CD4-positive, alpha-beta T cell treated with Interleukin-17A for 4 hours (primary cell): Measurements from ENCODE around the gene POLD3.

Source experiments
- DNase-seq: peaks from one replicate; pipeline ENCODE4 v3.0.0-alpha.2; 2020; ENCODE audit warnings: mixed read lengths

POLD3 gene, protein sequence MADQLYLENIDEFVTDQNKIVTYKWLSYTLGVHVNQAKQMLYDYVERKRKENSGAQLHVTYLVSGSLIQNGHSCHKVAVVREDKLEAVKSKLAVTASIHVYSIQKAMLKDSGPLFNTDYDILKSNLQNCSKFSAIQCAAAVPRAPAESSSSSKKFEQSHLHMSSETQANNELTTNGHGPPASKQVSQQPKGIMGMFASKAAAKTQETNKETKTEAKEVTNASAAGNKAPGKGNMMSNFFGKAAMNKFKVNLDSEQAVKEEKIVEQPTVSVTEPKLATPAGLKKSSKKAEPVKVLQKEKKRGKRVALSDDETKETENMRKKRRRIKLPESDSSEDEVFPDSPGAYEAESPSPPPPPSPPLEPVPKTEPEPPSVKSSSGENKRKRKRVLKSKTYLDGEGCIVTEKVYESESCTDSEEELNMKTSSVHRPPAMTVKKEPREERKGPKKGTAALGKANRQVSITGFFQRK

DNA sequence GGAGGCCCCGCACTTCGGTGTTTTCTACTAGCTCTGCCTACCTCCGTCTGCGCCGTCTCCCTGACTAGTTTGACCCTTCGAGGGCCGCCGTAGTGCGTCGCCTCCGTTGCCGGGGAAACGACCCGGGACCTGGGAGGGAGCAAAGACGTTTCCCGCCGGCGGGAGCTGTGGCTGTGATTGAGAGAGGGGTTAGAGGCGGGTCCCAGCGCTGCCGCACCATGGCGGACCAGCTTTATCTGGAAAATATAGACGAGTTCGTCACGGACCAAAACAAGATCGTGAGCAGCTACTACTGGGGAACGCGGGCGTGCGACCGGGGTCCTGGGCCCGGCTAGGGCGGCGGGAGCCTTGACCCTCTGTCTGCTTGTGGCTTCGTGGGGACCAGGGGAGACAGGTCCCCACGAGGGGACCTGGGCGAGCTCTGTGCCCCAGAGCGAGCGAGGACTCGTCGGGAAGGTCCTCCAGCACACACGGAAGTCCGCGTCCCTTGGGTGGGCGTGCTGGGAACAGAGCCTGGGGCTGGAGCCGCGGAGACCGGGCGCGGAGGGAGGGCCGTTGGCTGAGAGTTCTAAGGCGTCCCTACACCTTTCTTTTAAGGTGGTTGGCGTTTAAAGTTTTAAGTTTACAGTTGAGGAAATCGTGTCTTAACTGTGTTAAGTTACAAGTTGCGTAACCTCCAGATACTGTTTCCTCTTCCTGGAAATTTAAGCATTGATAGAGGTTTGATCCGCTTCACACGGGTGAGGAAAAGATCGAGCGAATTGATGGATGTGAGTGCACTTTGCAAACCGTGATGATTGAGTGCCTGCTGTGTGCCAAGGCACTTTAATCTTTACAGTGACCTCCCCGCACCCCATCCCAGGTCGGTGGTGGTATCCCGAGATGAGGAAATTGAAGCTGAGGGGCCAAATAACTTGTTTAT, at the start of gene POLD3:
TSS of gene POLD3 (plus strand) at position 142 of the 922 bp plus-strand sequence. CDS start at position 219, 77 bp downstream.
- peak; percentile 96 for DNase-seq

DNA sequence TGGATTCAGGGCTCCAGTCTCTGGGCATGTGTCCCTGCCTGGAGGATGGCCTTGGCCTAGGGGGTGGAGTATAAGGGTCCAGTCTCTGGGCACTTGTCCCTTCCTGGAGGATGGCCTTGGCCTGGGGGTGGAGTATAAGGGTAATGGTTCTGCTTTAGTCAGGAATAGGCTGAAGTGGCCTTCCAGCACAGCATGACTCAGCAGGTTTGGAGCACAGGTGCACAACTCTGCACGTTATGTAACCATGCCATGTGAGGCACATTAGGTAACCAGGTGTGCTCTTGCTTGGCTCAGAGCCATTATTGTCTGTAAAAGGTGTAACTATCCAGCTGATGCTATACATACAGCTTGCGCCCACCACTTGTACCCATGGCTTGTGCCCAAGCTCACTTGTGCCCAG, 48.4 kb upstream of the POLD3 start:
- no peak for DNase-seq

DNA sequence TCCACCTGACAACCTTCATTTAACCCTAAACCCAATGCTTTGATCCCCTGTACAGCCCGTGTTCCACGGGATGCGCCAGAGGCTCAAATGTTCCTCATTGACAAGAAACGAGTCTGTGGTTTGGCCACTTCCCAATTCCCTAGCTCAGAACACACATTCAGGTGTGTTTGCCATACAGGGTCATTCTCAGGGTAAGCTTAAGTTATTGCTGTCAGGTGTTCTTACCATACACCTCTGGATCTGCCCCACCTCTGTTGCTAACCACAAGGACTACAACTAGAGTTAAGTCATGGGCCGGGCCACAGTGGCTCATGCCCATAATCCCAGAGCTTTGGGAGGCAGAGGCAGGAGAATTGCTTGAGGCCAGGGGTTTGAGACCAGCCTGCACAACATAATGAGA, 45.6 kb upstream of the POLD3 start:
- no peak for DNase-seq

DNA sequence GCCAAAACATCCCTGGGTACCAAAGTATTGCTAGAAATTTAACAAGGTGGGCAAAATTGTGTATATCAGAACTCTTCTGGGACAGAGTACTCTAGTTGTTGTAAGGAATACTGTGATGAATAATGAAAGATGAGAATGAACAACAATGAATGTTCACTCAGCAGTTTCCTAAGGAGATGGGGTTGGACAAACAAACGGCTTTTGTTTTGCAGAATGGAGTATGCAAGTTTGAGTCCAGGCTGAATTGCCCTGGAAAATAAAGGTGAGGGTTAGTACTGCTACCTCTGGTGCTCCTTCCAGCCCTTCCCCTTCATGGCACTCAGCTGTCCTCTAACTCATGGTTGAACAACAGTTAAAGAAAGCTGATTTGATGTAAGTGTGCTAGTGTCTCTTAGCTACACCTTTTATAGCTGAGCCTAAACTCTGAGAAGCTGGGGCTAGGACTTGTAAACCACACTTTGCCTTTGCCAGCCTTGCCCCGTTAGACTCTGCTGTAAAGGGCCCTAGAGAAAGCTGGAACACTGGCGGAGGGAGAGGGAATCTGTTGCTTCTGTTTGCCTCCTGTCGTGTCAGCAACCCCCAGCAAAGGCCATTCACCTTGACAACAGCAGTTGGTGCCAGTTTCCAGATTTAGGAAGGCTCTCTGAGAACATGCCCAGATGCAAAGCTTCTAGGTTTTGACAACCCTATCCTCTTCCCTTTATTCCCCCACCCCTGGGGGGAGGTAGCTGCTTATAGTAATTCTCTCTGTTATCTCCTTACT, 41.2 kb upstream of the POLD3 start:
- DNase-seq = no peak

DNA sequence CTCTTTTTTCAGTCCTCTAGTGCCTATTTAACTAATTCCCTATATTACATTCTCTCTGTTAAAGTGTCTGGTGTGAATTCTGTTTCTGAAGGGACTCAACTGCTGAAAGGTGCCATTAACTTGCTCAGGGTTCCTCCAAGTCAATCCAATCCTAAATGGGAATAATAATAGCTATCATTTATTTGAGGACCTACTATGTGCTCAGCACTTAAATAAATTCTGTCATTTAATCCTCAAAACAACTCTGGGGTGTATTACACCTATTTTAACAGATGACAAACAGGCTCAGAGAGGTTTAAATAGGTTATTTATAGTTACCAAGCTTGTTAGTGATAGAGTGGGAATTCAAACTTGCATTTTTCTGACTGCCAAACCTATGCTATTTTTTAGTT, 40.6 kb upstream of the POLD3 start:
- DNase-seq = no peak

DNA sequence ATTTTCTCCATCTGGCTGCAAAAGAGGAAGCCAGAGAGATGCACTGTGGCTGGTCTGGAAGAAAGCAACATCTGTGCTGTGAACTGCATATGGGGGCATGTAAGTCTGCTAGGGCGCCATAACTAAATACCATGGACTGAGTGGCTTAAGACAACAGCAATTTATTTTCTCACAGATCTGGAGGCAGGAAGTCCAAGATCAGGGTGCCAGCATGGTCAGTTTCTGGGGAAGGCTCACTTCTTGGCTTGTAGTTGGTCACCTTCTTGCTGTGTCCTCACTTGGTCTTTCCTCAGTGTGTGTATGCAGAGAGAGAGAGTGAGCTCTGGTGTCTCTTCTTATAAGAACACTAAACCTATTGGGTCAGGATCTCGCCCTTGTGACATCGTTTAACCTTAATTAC, 34.9 kb upstream of the POLD3 start:
- DNase-seq = no peak

DNA sequence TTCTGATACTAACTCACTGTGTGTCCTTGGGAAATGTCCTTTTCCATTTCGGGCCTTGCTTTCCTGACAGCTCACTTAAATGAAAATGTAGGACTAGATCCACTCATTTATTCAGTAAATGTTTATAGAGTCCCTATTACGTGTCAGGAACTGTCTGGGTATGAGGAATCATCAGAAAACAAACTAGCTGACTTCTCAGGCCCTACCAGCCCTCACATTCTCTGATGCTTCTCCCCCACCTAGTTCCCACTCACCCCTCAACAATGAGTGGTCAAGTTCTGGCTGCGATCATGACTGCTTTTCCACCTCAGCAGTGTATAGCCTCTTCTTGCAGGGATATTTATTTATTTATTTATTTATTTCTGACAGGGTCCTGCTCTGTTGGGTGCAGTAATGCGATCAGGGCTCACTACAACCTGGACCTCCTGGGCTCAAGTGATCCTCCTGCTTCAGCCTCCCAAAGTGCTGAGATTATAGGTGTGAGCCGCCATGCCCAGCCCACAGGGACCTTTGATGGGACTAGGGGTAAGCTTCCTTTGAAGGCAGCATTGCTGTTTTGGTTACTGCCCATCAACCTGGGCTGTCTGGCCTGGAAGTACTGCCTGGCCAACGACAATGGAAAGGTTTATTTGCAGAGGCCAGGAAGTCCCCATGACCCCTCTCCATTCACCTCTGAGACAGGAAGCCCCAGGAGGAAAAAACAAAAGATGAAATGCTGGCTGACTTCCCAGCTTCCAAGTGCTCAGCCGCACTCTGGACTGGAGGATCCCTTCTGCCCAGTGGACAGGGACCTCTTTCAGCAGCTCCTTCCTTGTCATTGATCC, 33.1 kb upstream of the POLD3 start:
- no peak for DNase-seq

DNA sequence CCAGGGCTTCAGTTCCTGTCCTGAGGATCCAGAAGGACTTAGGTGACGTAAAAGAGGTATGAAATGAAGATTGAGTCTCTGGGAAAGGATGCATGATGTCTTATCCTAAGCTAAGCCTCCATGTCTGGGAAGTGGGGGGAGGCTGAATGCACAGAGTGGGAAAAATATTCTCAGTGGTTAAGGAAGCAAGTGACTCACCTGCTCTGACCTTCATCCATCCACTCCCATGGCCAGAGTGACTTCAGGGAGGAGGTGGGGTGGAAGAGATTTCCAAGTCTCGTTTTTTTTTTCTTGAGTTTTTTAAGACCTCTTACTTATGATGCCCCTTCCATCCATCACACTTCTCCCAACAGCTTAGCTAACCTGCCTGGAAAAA, 32.5 kb upstream of the POLD3 start:
- DNase-seq = no peak

DNA sequence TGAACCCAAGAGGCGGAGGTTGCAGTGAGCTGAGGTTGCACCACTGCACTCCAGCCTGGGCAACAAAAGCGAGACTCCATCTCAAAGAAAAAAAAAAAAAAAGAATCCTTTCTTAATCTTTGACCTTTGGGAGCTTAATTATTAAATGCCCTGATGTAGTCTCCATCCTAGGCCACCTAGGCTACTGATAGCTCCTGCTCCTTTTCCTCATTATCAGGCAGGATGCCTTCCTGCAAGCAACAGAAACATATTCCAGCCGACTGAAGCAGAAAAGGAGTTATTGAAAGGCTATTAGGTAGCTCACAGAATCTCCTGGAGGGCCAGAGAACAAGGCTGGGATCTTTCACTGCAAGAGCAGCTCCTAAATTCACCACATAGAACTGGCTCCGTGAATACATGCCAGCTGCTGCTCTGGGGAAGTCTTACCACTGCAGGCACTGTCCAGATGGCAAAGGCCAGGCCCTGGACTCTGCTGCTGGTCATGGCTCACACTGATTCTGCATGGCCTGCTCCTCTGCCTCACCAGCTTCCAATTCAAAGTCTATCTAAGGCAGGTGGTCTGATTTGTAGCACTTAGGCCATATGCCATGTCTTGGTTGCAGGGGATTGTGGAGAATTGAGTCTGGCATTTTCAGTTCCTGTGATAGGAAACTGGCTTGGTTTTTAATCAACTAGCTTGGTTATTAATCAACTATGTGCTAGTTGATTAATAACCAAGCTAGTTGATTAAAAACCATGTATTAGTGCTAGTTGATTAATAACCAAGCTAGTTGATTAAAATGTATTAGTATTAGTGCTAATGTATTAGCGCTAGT, 26.0 kb upstream of the POLD3 start:
- DNase-seq = no peak

DNA sequence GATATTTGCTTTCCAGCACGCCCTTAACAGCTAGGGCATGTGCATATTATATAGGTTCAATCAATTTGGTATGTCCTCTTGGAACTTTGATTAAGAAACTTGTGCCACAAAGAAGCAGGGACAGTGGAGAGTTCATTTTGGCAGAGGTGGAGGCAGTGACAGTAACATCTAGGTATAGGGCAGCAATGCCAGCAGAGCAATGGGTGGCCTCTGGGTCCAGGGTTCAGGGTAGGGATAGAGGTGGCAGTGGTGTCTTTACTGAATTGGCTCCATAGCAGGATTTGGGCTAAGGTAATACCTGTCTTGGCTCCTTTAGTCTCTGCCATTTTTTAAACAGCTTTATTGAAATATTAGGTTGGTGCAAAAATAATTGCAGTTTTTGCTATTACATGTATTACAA, 24.4 kb upstream of the POLD3 start:
- no peak for DNase-seq

DNA sequence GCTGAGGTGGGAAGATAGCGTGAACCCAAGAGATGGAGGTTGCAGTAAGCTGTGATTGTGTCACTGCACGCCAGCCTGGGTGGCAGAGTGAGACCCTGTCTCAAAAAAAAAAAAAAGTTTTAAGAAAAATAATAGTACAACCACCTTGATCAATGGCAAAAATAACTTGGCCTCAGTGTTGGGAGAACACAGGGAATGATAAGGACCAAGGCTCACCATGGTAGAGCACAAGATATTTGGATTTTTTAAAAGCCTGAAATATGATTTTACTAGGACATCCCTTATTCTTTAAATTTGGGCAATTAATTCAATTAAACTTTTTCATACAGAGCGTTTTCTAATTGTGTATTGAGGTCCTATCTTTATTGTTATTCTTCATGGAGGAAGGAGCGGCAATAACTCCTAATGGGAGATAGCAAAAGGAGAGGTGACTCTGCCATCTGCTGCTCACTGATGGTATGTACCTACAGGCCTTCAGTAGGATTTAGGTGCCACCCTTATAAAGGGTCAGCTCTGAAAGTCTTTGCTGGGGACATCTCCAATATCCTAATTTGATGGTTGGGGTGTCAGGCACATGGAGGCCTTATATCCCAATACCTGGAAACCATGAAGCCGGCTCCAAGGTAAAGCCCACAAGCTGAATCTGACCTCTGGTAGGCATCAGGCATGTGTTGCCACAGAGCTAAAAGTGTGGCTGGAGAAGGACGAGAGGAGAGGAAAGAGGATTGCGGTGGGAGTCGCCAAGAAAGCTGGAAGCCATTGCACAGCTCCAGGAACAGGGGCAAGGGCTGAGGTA, 21.9 kb upstream of the POLD3 start:
- DNase-seq = peak; percentile 27

DNA sequence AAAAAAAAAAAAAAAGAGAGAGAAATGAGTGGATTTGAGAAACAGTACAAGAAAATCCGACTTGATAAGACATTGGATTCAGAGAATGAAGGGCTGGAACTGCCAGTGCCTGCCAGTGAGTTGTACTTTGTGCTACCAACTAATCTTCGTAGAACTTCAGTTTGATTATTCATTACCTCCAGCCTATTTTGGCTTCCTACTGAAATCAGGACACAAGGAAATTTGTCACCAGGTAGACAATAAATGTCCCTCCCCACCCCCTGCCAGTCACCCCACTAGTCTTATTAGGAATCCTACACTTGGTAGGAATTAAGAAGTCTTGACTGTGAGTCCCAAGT, 21.4 kb upstream of the POLD3 start:
- no peak for DNase-seq

DNA sequence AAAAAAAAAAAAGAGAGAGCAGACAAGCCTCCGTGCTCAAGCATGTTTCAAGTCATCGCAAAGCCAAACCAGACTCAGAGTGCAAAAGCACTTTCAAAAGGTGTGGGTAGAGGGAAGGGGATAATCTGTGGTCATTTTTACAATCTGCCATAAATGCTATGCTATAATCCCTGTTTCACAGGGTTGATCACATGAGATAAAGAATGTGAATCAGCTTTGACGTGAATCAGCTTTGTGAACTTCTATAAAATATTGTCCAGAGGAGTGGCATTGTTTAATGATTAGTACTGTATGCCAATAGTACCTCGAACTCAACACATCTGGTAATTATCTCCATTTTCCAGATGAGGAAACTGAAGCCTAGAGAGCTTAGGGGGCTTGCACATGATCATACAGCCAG, 20.0 kb upstream of the POLD3 start:
- DNase-seq = no peak

DNA sequence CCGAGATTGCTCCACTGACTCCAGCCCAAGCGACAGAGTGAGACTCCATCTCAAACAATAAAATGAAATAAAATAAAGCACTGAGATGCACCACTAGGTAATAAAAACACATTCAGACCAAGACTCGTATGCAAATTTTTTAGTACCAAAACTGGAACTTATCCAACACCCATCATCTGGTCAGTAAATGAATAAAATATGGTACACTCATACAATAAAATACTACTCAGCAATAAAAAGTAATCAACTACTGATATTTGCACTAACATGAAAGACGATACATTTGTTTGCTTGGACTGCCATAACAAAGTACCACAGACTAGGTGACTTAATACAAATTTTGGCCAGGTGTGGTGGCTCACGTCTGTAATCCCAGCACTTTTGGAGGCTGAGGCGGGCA, 17.8 kb upstream of the POLD3 start:
- no peak for DNase-seq

DNA sequence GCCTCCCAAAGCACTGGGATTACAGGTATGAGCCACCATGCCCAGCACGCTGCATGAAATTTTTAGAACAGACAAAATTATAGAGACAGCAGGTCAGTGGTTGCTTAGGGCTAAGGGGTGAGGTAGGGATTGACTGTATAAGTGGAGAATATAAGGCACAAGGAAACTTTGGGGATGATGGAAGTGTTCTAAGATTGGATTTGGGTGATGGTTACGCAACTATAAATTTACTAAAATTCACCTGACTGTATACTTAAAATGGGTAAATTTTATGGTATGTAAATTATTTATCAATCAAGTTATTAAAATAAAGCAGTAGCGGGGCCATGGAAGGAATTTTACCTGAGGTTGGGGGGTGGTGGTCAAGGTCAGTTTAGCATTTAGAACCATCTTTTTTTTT, 16.4 kb upstream of the POLD3 start:
- DNase-seq = no peak

DNA sequence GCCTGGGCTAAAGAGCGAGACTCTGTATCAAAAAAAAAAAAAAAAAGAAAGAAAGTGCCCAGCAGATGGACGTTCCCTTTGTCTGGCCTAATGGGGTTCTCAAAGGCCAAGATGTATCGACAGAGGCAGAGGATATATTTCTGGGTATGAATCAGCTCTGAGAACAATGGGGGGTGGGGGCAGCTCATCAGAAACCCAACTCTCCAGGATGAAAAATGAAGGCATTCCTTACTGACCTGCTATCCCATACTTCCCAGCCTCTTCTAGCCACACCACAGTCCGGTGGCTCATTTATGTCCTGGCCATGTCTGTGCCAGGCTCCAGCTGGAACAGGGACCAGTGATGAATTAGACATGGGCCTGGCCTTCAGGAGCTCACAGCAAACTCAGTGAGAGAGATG, 15.2 kb upstream of the POLD3 start:
- no peak for DNase-seq

DNA sequence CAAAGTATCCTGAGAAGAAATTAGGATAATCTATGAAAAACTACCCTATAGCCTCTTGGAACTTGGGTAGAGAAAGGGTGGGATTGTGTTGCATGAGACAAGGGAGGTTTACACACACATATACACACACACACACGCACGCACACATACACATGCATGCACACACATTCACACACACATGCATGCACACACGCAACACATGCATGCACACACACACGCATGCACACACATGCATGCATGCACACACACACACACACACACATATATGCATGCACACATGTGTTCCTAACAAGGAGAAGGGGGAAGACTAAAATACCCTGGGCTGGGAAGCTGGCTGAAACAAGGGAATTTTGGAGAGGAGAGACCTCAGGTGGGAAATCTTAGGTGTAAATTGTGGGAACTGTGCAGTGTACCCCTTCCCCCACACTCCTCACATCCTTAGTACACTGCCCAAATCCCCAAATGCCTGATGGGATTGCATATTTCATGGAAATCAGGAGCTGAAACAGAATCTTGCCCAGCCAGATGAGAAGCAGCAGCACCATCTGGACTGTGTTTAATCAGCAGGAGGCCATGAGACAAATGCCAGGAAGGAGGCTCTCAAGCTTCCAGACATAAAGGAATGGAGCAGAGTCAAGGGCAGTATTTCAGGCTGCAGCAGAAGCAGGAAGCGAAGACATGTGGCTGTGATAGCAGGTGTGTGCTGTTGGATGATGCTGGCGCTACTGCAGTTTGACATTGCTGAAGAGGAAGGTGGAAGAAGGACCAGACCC, 14.6 kb upstream of the POLD3 start:
- no peak for DNase-seq

DNA sequence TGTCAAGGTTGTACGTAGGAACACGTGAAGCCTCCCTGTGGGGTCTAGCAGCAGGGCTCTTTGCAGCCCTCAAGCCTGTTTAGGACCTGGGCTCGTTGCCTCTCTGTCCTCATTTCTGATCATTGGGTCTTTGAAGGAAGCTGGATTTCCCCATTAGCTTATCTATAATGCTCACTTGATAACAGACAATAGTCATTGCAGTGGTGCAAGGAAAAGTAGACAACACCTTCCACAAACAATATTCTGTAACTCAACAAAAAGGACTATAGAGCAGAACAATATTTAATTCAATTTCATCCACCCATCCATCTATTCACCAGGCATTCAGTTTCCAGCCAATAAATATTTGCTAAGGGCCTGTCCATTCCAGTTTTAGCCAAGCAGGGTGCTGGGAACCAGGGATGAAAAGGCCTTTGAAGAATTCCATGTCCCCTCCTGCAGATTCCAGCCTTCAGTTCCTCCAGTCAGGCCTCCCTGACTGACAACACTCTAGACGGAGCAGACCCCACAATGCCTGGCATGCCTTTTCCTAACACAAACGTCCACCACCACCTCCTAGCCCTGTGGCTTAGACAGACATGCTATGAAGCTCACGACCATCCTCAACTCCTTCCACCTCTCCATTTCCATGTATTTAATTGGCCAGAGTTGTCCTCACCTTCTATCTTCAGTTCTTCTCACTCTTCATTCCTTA, 12.7 kb upstream of the POLD3 start:
- DNase-seq = no peak

DNA sequence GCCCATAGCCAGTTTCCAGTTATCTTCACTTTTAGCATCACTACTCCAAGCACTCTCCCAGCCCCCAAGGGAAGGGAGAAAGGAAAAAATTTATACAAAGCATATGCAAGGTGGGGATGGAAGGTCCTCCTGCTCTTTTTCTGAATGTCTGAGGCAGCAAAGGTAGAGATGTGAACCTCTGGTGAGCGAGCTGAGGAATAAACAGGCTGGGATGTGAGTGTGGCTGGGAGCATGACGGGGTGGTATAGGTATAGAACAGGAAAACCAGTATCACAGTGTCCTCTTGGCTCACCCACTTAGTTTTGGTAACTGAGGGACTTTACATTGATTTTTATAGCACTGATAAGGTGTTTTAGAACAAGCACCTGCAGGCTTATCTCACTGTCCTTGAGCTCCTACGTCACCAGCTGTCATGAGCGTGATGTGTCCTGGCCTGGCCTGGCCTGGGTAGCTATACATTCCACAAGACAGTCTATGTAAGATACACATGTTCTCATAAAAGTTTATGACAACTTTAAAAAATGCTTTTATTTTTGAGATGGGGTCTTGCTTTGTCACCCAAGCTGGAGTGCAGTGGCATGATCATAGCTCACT, 10.3 kb upstream of the POLD3 start:
- DNase-seq = no peak
